Activated T-cell treated with anti-CD3 and anti-CD28 coated beads for 1 hour (primary cell): ENCODE measurements around the gene GNB5.
A peak's percentile ranks its signal among the peaks of the same experiment; 100 is the strongest.
"Not testable (repeated sequence)": the region's sequence is repeated elsewhere in the genome, so short reads cannot be mapped to it uniquely, and the experiment has no call there.

ENCODE experiments used
- DNase-seq: peaks from one replicate; pipeline ENCODE4 v3.0.0-alpha.2; 2020; ENCODE audit warnings: low read depth

Gene GNB5

DNA sequence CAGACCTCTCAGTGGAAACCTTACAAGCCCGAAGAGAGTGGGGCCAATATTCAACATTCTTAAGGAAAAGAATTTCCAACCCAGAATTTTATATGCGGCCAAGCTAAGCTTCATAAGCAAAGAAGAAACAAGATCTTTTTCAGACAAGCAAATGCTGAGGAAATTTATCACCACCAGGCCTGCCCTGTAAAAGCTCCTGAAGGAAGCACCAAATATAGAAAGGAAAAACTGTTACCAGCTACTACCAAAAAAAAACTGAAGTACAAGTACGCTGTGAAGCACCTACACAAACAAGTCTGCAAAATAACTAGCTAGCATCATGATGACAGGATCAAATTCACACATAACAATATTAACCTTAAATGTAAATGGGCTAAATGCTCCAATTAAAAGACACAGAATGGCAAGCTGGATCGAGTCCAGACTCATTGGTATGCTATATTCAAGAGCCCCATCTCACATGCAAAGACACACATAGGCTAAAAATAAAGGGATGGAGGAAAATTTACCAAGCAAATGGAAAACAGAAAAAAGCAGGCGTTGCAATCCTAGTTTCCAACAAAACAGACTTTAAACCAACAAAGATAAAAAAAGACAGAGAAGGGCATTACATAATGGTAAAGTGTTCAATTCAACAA is 25.6 kb downstream of the GNB5 start:
- not testable (repeated sequence) for DNase-seq

DNA sequence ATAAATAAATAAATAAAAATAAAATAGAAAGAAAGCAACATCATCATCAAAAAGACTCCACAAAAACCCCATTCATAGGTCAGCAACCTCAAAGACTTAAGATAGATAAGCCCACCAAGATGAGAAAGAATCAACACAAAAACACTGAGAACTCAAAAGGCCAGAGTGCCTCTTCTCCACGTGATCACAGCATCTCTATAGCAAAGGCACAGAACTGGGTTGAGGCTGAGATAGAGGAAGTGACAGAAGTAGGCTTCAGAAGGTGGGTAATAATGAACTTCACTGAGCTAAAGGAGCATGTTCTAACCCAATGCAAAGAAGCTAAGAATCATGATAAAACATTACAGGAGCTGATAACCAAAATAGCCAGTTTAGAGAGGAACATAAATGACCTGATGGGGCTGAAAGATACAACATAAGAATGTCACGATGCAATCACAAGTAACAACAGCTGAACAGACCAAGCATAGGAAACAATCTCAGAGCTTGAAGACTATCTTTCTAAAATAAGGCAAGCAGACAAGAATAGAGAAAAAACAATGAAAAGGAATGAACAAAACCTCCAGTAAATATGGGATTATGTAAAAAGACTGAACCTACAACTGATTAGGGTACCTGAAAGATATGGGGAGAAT is 26.4 kb downstream of the GNB5 start:
- DNase-seq = no peak

DNA sequence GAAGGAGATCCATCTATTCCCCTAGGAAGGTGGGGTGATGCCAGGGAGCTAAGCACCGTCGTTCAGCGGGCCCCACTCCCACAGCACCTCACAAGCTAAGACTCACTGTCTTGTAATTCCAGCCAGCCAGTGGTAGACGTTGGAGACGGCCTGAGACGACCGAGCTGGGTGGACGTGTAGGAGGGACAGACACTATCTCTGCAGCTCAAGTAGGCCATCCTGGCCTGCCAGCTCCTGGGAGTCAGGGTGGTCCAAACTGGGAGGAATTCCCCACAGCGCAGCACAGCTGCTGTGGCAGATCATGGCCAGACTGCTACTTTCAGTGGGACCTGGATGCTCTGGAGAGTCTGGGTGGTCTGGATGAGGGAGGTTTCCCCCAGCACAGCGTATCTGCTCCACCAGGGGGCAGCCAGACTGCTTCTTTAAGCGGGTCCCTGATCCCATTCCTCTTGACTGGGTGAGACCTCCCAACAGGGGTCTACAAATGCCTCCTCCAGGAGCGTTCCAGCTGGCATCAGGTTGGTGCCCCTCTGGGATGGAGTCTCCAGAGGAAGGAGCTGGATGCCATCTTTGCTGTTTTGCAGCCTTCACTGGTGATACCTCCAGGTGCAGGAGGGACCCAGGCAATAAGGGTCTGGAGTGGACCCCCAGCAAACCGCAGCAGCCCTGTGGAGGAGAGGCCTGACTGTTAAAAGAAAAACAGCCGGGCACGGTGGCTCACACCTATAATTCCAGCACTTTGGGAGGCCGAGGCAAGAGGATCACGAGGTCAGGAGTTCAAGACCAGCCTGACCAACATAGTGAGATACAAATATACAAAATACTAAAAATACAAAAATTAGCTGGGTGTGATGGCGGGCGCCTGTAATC is 27.6 kb downstream of the GNB5 start:
- peak; percentile 20 for DNase-seq

DNA sequence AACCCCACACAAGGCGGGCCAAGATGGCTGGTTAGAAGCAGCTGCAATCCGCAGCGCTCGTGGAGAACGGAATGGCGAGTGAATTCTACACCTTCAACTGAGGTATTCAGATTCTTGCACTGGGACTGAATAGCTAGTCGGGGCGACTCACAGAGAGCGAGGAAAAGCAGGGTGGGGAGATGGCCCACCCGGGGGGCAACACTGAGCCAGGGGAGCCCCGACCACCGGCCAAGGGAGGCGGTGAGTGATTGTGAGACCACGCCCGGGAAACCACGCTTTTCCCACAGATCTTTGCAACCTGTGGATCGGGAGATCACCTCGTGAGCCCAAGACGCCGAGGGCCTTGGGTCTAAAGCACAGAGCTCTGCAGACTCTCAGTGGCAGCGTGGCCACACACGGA is 28.3 kb downstream of the GNB5 start:
- DNase-seq = no peak

DNA sequence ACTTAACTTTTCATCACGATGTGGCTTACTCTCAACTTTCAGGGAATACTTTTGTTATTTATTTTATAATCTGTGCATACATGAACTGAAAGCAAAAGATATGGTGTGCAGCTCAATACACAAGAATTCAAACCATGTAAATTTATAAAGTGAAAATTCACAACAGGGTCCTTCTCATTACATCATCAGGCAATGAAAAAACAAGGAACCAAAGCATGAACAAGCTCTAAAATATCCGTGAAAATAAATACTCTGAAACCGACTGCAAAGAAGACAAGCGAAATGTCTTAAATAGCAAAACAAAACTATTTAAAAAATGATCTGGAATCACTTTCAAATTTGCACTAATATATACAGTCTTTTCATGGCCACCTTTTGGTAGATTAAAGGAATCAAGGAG is 28.9 kb downstream of the GNB5 start:
- no peak for DNase-seq

DNA sequence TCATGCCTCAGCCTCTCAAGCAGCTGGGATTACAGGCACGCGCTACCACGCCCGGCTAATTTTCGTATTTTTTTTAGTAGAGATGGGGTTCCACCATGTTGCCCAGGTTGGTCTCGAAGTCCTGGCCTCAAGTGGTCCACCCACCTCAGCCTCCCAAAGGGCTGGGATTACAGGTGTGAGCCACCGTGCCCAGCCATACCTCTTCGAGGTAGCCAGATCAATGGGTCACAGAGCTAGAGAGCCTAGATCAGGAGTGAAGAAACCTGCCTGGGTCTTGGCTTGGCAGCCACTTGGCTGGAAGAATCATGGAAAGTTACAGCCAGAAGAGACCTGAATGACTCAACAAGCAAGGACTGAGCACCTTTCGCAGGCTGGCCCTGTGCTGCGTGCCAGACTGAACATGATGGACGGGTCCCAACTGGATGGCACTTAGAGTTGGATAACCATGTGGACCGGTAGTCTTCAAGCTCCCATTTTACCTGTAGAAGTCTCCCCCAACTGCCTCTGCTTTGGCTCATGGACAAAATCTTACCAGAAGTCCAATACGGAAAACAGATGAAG is 29.7 kb downstream of the GNB5 start:
- DNase-seq = no peak

DNA sequence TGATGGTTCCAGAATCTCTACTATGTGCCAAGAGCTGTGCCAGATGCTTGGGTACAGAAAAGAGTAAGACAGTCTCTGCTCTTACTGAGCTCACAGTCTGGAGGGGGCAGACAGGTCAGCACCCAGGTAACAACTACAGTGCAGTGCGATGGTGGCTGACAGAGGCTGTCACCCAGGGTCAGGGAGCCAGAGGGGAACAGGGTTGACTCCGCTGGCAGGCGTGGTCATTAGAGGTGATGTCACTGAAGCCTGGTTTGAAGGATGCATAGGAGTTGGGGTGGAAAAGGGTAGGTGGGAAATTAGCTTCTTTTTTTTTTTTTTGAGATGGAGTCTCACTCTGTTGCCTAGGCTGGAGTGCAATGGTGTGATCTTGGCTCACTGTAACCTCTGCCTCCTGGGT is 31.5 kb downstream of the GNB5 start:
- DNase-seq = no peak

DNA sequence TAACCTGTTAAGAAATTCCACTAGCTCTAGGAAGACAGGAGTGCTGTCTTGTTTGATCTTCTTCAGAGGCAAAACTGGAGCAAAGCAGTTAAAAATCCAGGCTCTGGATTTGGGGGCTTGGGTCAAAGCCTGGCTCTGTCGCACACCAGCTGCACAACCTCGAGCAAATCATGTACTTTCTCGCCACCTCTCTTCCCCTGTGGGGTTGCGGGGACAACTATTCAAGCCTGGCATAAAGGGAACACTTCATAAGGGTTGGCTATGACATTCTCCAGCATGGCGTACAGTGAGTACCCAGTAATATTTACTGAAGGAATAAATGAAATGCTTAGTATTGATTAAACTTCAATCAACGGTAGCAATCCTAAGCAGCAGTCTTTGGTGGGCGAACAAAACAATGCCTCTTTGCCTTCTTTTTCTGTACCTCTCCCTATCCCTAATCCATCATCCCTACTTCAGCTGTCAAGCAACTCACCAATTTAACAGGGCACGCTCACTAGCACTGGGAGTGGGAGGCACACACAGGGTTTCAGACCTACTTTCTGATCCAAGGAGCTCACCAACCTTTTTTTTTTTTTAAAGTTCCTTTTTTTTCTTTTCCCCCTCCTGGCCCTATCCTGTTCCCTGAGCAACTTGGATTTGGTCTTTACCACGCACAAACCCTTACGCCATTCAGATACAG is 33.0 kb downstream of the GNB5 start:
- no peak for DNase-seq

DNA sequence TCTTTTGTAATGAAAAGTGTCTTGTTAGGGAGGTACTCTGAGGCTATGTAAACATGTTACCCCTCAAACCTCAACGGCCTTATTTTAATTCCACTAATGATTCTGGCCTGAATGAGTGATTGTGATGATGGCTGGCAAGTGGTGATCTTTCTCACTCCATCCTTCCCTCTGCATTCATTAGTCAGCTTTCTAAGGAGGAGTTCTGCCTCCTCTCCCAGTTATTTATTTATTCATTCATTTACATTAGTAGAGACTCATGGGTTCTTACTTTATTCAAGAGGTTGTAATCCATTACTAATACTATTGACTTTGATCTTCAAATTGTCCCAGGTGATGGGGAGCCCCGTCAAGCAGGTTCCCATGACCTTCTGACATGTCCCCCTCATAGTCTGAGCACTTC is 35.3 kb downstream of the GNB5 start:
- DNase-seq = no peak

DNA sequence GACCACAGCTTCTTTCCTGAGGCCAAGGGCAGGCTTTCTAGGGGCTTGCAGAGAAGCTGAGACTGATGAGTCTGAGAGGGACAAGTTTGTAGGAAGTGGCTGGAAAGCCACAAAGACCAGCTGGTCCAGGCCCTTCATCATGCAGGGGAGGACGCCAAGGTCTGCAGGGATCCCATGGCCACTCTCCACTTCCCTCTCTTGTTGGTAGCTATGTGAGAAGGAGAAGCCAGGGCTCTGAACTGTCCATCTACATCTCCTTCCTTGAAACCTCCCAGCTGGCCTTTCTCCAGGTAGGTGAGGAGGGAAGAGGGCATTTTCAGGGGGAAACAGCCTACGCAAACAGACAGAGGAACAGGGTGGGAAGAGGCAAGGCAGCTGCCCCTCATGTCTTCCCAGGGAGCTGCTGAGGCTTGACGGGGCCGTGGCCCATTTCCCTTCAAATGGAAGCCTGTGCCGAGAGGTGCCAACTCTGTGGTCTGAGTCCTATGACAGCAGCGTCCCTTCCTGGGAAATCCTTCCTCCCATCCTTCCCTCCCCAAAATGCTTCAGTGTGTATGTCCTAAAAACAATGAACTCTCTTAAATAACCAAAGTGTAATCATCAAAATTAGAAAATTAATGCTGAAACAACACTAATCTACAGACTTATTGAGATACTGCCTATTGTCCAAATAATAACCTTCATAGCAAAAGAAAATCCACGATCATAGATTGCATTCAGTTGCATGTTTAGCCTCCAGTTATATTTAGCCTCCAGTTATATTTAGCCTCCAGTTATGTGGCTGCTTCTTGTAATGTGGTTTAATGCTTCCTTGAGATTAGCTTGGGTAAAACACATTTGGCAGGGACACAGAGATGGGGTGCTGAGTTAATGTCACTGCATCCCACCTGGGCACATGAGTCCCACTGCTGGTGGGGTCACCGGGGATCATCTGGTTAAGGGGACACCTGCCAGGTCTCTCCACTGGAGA is 36.0 kb downstream of the GNB5 start:
- DNase-seq = no peak

DNA sequence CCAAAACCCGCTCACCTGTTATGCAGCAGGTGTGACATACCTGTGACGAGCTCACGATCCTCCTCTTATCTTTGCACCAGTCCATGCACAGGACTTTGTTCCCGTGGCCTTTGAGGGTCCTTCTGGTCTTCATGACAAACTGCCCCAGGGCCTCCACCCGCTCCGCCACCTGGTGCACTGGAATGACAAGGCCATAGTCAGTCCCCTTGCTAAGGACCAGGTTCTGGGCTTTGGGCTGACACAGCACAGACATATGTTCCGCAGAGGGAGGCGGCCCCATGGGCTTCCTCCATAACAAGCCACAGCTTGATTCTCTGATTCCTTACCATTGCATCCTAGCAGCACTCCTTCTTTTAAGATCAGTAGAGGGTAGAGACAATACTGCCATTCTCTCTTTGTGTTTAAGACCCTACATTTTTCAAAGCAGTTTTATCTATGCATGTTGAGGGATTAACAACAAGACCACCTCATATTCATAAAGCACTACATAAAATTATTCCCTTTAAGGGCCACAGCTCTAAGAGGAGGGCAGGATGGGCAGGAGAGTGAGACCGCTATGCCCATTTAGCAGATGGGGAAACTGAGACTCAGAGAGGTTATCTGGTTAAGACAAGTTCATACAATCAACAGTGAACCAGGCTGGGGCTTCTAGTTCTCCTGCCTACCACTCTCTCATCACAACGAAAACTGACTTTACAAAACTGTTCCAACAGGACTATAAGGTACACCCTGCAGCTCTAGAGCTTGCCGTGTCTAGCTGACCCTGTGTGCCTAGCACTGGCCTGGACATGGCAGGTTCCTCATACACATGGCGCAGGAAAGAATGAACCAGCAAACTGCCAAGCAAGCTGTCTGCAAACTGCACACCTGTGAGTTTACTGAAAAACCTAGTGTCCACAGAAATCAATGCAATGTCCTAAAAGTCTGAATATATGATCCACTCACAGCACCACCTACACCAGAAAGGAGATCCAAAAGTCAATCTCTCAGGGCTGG is 37.0 kb downstream of the GNB5 start:
- no peak for DNase-seq

DNA sequence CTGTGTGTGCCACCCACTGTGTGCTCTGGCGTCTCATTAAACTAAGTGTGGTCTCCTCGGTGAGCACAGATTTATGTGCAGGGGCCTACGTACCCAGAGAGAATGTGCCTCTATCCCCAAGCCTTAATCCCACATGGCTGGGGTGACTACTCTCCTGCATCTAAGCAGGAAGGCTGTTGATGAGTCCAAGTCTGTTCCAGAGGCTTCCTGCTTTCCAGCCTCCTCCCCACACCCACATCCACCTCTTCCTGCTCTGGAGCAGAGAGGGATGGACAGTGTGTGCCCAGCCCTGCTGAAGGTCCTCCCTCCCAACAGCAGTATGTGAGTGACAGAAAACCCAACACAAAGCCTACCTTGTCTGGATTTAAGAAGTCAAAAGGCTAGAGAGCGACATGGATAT is 39.8 kb downstream of the GNB5 start:
- no peak for DNase-seq

DNA sequence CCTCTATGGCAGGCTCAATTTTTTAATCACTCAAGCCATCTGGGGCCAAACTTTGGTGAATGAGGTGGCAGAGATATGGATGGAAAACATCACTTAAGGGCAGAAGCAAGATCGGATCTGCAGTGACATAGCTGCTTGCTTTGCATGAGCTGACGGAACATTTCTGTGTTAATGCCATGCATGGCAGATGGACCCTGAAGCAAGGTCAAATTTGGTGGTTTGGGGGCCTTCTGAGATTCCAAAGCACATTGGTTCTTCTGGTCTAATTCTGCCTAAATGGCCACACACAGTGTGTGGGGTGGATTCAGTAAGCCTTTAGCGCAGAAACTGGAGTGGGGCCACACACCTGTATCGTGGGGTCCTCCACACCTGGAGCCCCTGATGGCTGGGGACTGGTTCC is 40.3 kb downstream of the GNB5 start:
- DNase-seq = no peak

DNA sequence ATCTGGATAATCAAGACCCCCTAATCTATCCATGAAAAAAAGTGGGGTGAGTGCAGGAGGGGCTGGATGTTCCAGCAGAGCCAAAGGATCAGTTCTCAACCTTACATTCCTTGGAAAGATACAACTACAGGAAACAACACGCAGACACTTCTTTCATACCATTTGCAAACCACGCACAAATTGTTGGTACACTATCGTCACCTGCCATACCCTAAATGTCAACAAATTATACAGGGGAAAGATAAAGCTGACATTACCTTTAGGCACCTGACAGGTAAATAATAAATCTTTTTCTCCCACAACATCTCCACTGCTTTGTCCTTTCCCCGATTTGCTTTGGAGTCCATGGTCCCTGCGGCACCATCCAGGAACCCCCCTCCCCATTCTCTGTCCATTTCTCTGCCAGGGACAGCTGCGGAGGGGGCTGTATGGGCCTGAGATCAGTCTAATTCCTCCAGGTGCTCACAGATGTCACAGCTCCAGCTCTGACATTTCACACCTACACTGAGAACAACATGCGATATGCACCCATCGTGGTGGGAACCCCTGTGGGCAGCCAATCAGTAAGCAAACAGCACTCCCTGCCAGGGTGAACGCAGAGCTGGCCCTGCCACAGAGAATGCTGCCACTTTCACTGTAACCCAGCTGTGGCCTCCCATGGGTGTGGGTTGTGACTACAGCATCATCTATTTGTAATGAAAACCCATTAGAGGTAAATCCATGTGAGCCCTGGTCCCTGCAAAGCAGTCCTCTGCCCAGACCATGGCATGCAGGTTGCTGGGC is 41.0 kb downstream of the GNB5 start:
- no peak for DNase-seq

DNA sequence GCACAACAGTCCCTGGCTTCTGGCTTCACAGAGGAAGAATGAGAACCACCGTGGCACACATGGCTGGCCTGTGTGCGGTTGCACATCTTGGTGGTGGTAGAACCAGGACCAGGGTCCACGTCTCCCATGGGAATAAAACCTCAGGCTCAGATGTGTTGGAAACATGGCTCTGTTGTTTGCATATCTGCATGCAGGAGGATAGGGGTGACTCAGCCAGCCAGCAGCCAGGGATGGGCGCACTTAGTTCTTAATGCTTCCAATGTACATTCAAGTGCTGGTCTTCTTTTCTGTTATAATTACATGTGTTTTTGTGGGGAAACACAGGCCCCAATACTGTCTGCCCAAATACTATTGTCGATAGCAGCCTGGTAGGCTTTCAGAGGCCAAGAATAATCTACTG is 42.8 kb downstream of the GNB5 start:
- DNase-seq = no peak

DNA sequence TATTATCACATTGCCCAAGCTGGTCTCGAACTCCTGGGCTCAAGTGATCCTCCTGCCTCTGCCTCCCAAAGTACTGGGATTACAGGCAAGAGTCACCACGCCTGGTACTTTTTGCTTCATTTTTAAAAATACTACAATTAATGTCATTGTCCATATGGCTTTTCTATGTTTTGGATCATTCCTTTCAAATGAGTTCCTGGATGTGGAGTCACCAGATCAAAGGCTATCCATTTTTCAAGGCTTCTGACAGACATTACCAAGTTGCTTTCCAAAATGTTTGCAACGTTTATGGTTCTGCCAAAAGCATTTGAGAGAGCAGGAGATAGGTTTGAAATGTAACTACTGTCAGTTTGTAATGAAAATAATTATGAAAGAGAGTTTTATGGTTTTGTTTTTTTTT is 44.4 kb downstream of the GNB5 start:
- DNase-seq = no peak

DNA sequence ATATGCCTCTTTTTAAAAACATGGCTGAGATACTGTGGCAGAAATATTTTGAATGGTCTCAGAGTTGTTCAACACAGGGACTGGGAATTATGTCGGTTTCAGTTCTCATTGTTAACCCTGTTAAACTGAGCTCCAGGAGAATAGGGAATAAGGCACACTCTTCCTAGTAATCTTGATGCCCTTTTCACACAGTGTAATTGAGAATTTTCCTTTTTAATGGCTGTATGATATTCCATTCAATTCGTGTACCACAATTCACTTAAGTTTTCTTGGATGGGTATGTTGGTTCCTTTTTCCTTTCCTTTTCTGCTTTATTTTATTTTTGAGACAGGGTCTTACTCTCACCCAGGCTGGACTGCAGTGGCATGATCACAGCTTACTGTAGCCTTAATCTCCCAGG is 44.9 kb downstream of the GNB5 start:
- DNase-seq = no peak

DNA sequence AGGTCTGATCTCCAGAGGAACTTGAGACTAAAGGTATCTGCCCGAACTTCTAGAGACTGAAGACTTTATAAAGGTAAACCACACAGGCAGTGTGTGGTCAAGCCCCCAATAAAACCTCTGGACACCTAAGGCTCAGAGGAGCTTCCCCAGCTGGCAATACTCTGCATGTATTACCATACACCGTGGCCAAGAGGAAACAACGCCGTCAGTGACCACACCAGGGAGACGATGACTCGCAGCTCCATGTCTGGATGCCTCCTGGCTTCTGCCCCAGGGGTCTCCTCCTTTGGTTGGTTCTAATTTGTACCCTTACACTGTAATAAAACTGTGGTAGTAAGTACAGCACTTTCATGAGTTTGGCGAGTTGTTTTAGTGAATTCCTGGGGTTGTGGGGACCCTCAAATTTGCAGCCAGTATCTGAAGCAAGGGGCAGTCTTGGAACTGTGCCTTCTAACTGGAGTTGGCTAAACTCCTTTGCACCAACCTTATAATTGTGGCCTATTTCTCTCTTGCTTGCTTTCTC is 46.5 kb downstream of the GNB5 start:
- DNase-seq = no peak

DNA sequence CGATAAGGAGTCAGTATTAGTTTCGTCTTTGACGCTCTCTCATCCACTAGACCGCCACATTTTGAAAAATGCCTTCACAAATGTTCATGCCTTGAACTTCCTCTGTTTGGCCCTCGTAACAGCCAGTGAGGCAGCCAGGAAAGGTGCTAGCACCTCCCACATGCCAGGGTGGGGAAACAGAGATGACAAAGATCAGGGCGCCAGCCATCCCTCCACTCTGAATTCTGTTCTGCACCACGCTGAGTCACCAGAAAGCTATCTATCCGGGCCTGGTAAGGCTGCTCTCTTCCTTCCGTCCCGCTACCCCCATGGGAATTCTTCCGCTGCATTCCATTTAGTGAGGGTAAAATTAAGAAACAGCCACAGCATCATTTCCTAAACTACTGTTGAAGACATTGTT is 47.3 kb downstream of the GNB5 start:
- no peak for DNase-seq
